ENCODE data around the gene TMEM184A. TPM values are rescaled to one million over a fixed set of nuclear protein-coding genes. Genes with fewer than 3 reads are reported as not detected.

Gene TMEM184A
- total RNA-seq, 1 donor from 2014 or later: 9.0 TPM

GRCh38 chr7:1492640-1493039 lies 63.4 kb downstream of the TMEM184A start:
- TF ChIP-seq CTCF (IDR thresholded peaks at IDR 0.05; ENCODE audit: insufficient read depth, low read length, severe bottlenecking): no peak
- DNase-seq (ENCODE audit: low read depth) (no peak), FAIRE-seq (no peak)
- H3K27me3 ChIP-seq (ENCODE audit: control insufficient read depth, insufficient read depth, low read length): no peaks in the 10 kb centered on the region
- peaks cover 39% of the 10 kb centered on the region for H3K36me3 ChIP-seq (ENCODE audit: control insufficient read depth, insufficient read depth, low read length)
- H3K4me3 ChIP-seq (ENCODE audit: low read depth, low read length): no peak overlapping the region

Other genes with a start within 250 kb of the TMEM184A start
- 13.7 and 14.2 TPM in 2 replicates for gene MICALL2, start 96.7 kb downstream of the TMEM184A start, total RNA-seq
- 18.7 and 21.6 TPM in 2 replicates for gene INTS1, start 51.8 kb downstream of the TMEM184A start, total RNA-seq
- 21.8 and 28.7 TPM in 2 replicates for gene MAFK, start 25.5 kb downstream of the TMEM184A start, total RNA-seq
- gene PSMG3, start 13.8 kb upstream of the TMEM184A start, total RNA-seq: 50.8 and 55.2 TPM in 2 replicates
- gene ELFN1, start 114.1 kb upstream of the TMEM184A start, total RNA-seq: under 0.01 TPM in 1 of 2 replicates, not detected in the other

All from bronchial epithelial cell (primary cell).